ENCODE data around the gene ZFPM1.

Gene ZFPM1

GRCh38 chr16:88475037-88475436 is 22.0 kb downstream of the ZFPM1 start:
- no peaks in the 10 kb centered on the region for H3K27me3 ChIP-seq (ENCODE audit: control insufficient read depth, insufficient read depth, low read length)
- no peaks in the 10 kb centered on the region for H3K36me3 ChIP-seq (ENCODE audit: control insufficient read depth, insufficient read depth, low read length)
- H3K27ac ChIP-seq = no peak overlapping the region
- H2AFZ ChIP-seq = no peak overlapping the region
- no peaks in the 10 kb centered on the region for H3K4me1 ChIP-seq
- TF ChIP-seq CTCF (IDR thresholded peaks at IDR 0.05) = no peak
- H3K4me2 ChIP-seq (ENCODE audit: low read length) = no peak overlapping the region
- H3K9ac ChIP-seq = no peak overlapping the region
- H3K9me3 ChIP-seq (ENCODE audit: control insufficient read depth, low read length) = no peaks in the 10 kb centered on the region
- H3K79me2 ChIP-seq = peaks cover 37% of the 10 kb centered on the region
- no peak overlapping the region for H3K4me3 ChIP-seq (ENCODE audit: low read depth, low read length)

- Histone ChIP-seq H3K79me2 (peaks cover 37% of the 10 kb centered on the region), H3K4me3 (ENCODE audit: low read depth, low read length) (no peak overlapping the region), H3K27ac (no peak overlapping the region), H3K9ac (no peak overlapping the region), H3K4me1 (no peaks in the 10 kb centered on the region), H2AFZ (no peak overlapping the region), H3K9me3 (ENCODE audit: control insufficient read depth, low read length) (no peaks in the 10 kb centered on the region), H3K36me3 (ENCODE audit: control insufficient read depth, insufficient read depth, low read length) (no peaks in the 10 kb centered on the region), H3K4me2 (ENCODE audit: low read length) (no peak overlapping the region), H3K27me3 (ENCODE audit: control insufficient read depth, insufficient read depth, low read length) (no peaks in the 10 kb centered on the region)
- TF ChIP-seq CTCF (IDR thresholded peaks at IDR 0.05) = no peak
Measured at GRCh38 chr16:88476203-88476602, 23.1 kb downstream of the ZFPM1 start.

GRCh38 chr16:88476817-88477397 is 23.8 kb downstream of the ZFPM1 start:
- Histone ChIP-seq H2AFZ (no peak overlapping the region), H3K9me3 (ENCODE audit: control insufficient read depth, low read length) (no peaks in the 10 kb centered on the region), H3K4me3 (ENCODE audit: low read depth, low read length) (no peak overlapping the region), H3K9ac (no peak overlapping the region), H3K4me1 (no peaks in the 10 kb centered on the region), H3K36me3 (ENCODE audit: control insufficient read depth, insufficient read depth, low read length) (no peaks in the 10 kb centered on the region), H3K27ac (no peak overlapping the region), H3K79me2 (peaks cover 37% of the 10 kb centered on the region), H3K4me2 (ENCODE audit: low read length) (no peak overlapping the region), H3K27me3 (ENCODE audit: control insufficient read depth, insufficient read depth, low read length) (no peaks in the 10 kb centered on the region)
- no peak for TF ChIP-seq CTCF (IDR thresholded peaks at IDR 0.05)

GRCh38 chr16:88477631-88478519 is 24.8 kb downstream of the ZFPM1 start:
- H3K79me2 ChIP-seq = peaks cover 44% of the 10 kb centered on the region
- H3K4me3 ChIP-seq (ENCODE audit: low read depth, low read length) = no peak overlapping the region
- no peaks in the 10 kb centered on the region for H3K27me3 ChIP-seq (ENCODE audit: control insufficient read depth, insufficient read depth, low read length)
- no peaks in the 10 kb centered on the region for H3K36me3 ChIP-seq (ENCODE audit: control insufficient read depth, insufficient read depth, low read length)
- no peak overlapping the region for H3K9ac ChIP-seq
- H3K9me3 ChIP-seq (ENCODE audit: control insufficient read depth, low read length) = no peaks in the 10 kb centered on the region
- no peak for TF ChIP-seq CTCF (IDR thresholded peaks at IDR 0.05)
- H2AFZ ChIP-seq = no peak overlapping the region
- no peak overlapping the region for H3K4me2 ChIP-seq (ENCODE audit: low read length)
- H3K27ac ChIP-seq = no peak overlapping the region
- peaks cover 6% of the 10 kb centered on the region for H3K4me1 ChIP-seq

All from parathyroid adenoma (tissue), 2 donors.